Endodermal cell (in vitro differentiated cells): ENCODE data around the gene HBZ. TPM values are rescaled to one million over a fixed set of nuclear protein-coding genes. Genes with fewer than 3 reads are reported as not detected.

Experiments
- DNase-seq: peaks from one replicate; pipeline ENCODE4 v3.0.0-alpha.2; 2017
- H3K27ac ChIP-seq: 2 replicates; pipeline ENCODE4 v1.5.1; 2013; ENCODE audit warnings: mild to moderate bottlenecking, low read depth, low read length, moderate library complexity
- H3K27me3 ChIP-seq: 2 replicates; pipeline ENCODE4 v1.6.1; 2013; ENCODE audit warnings: mild to moderate bottlenecking, low read length, moderate library complexity; ENCODE audit not compliant: insufficient read depth, control insufficient read depth, poor library complexity, severe bottlenecking
- H3K36me3 ChIP-seq: 2 replicates; pipeline ENCODE4 v1.7.0; 2013; ENCODE audit warnings: mild to moderate bottlenecking, low read length, moderate library complexity; ENCODE audit not compliant: control insufficient read depth, insufficient read depth
- H3K4me1 ChIP-seq: one replicate; pipeline ENCODE4 v1.7.0; 2013; ENCODE audit warnings: low read length; ENCODE audit not compliant: control insufficient read depth, insufficient read depth
- H3K4me3 ChIP-seq: 2 replicates; pipeline ENCODE4 v1.5.1; 2013; ENCODE audit warnings: mild to moderate bottlenecking, low read length, moderate library complexity
- H3K9ac ChIP-seq: 2 replicates; pipeline ENCODE4 v1.6.1; 2013; ENCODE audit warnings: mild to moderate bottlenecking, low read length, moderate library complexity; ENCODE audit not compliant: poor library complexity, severe bottlenecking; ENCODE audit errors: extremely low read depth
- H3K9me3 ChIP-seq: 2 replicates; pipeline ENCODE4 v1.6.1; 2013; ENCODE audit warnings: mild to moderate bottlenecking, low read length, moderate library complexity; ENCODE audit not compliant: control insufficient read depth
- H3K27ac Mint-ChIP-seq: 2 replicates; pipeline ENCODE4 v1.8.0; 2020; ENCODE audit warnings: mixed read lengths
- H3K27me3 Mint-ChIP-seq: 2 replicates; pipeline ENCODE4 v1.8.0; 2021; ENCODE audit warnings: mild to moderate bottlenecking, mixed read lengths; ENCODE audit not compliant: insufficient read depth
- H3K36me3 Mint-ChIP-seq: 2 replicates; pipeline ENCODE4 v1.8.0; 2020; ENCODE audit warnings: low read depth, mixed read lengths
- H3K4me1 Mint-ChIP-seq: 2 replicates; pipeline ENCODE4 v1.8.0; 2020; ENCODE audit warnings: mixed read lengths
- H3K4me3 Mint-ChIP-seq: 2 replicates; pipeline ENCODE4 v1.8.0; 2020; ENCODE audit warnings: mild to moderate bottlenecking, moderate library complexity, mixed read lengths
- H3K9me3 Mint-ChIP-seq: 2 replicates; pipeline ENCODE4 v1.8.0; 2020; ENCODE audit warnings: mild to moderate bottlenecking, mixed read lengths
- CTCF ChIP-seq: fragments of 200-600 bp; sonication (generic); conservative IDR thresholded peaks from 2 replicates; pipeline ENCODE4 v1.5.0; 2021; ENCODE audit warnings: antibody characterized with exemption, mild to moderate bottlenecking
- WGBS, 2 experiments: methylation state at CpG; one replicate each; pipeline versions ENCODE4 v1.1.5 to v1.1.7; 2013; ENCODE audit warnings: missing lambda C conversion rate in 2 of 2, mixed read lengths in 1 of 2; ENCODE audit not compliant: insufficient coverage in 1 of 2, insufficient read length in 1 of 2; 5-methylcytosine and 5-hydroxymethylcytosine counted together
- long read RNA-seq, 4 experiments: library from polyadenylated mRNA in 2 of 4; library from RNA in 1 of 4; library from capped mRNA in 1 of 4; stranded (forward) in 3 of 4; unstranded in 1 of 4; transcript quantifications; one replicate each; pipeline ENCODE4 v2.0.0, GENCODE V29; 2020 to 2021; ENCODE audit warnings: inconsistent platforms in 1 of 4
- polyA plus RNA-seq, 2 experiments: library from polyadenylated mRNA; stranded (reverse); fragments of 50-300 nt; gene quantifications; one replicate each; pipeline ENCODE4 v1.2.3, GENCODE V29; 2013
- total RNA-seq, 2 donors: library from RNA; stranded (reverse); fragmentation: NEBNext Ultra II Directional in 1 of 2; extraction: Animal tissue kit (Norgen Biotek cat#: 25700) in 1 of 2; gene quantifications; 2 replicates in 1 of 2; 3 replicates in 1 of 2; pipeline ENCODE4 v1.2.1, GENCODE V29; 2021

The HBZ gene
- total RNA-seq, result not detected
- polyA plus RNA-seq (2013, experiment 1 of 2), result not detected
- polyA plus RNA-seq (2013, experiment 2 of 2), result not detected
- long read RNA-seq, experiment 1, result 0 reads
- long read RNA-seq, experiment 2, result 0 reads
- long read RNA-seq, experiment 3, result 0 reads
- long read RNA-seq, experiment 4, result 0 reads

- no peaks in the 10 kb centered on the region for H3K4me1 ChIP-seq
- Mint-ChIP-seq H3K4me3 (no peak within 1 kb of the TSS), H3K9me3 (peaks cover 2% of the 10 kb centered on the region), H3K27me3 (peaks cover 75% of the 10 kb centered on the region), H3K36me3 (no peaks in the 10 kb centered on the region), H3K27ac (no peak within 1 kb of the TSS), H3K4me1 (peaks cover 5% of the 10 kb centered on the region)
- H3K4me3 ChIP-seq, result no peak within 1 kb of the TSS
- 89 to 92% methylated on average over 10 to 17 of the region's 17 CpGs for WGBS, 2 experiments
- peaks cover 76% of the 10 kb centered on the region for H3K27me3 ChIP-seq
- H3K27ac ChIP-seq, result no peak within 1 kb of the TSS
- no peaks in the 10 kb centered on the region for H3K9me3 ChIP-seq
- H3K9ac ChIP-seq, result no peak within 1 kb of the TSS
- DNase-seq, result no peak
- no peaks in the 10 kb centered on the region for H3K36me3 ChIP-seq
- TF ChIP-seq CTCF, result no peak
These were observed at the start of gene HBZ for GRCh38 chr16:152141-153128. Gene HBZ (plus strand): TSS chr16:152644. CDS start chr16:152910, 266 bp downstream.

DNA sequence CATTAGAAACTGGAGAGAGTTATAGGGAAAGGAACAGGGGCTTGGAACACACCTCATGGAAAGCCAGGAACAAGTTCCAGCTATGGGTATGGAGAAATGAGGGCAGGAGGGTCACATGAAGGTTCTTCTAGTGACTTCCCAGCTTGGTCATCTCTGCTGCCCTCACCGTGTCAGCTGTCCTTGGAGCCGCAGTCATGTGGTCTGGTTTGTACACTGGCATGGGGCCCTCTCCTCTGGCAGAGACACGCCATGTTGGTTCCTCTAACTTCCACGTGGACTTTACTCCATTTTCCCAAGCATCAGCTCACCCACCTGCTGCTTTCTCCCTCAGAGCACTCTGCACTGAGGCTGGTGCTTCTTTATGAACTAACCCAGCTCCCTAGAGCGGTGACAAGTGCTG, 48.1 kb upstream of the HBZ start:
- H3K9me3 Mint-ChIP-seq, result no peaks in the 10 kb centered on the region
- H3K4me3 Mint-ChIP-seq, result no peak overlapping the region
- H3K27me3 Mint-ChIP-seq, result no peaks in the 10 kb centered on the region
- 92 to 100% methylated on average over 5 of the region's 5 CpGs for WGBS, 2 experiments
- no peaks in the 10 kb centered on the region for H3K4me1 Mint-ChIP-seq
- peaks cover 35% of the 10 kb centered on the region for H3K36me3 Mint-ChIP-seq
- Histone ChIP-seq H3K9me3 (no peaks in the 10 kb centered on the region), H3K27ac (no peak overlapping the region), H3K36me3 (peaks cover 5% of the 10 kb centered on the region), H3K4me1 (peaks cover 3% of the 10 kb centered on the region), H3K27me3 (no peaks in the 10 kb centered on the region), H3K9ac (no peak overlapping the region), H3K4me3 (no peak overlapping the region)
- no peak overlapping the region for H3K27ac Mint-ChIP-seq
- TF ChIP-seq CTCF, result no peak
- no peak for DNase-seq

GRCh38 chr16:104928-105327, 47.5 kb upstream of the HBZ start:
- H3K4me1 Mint-ChIP-seq, result no peaks in the 10 kb centered on the region
- 85 to 90% methylated on average over 3 of the region's 3 CpGs for whole genome bisulfite sequencing, 2 experiments
- peaks cover 3% of the 10 kb centered on the region for H3K4me1 ChIP-seq
- no peaks in the 10 kb centered on the region for H3K9me3 ChIP-seq
- no peak overlapping the region for H3K4me3 Mint-ChIP-seq
- H3K4me3 ChIP-seq, result no peak overlapping the region
- H3K27me3 ChIP-seq, result no peaks in the 10 kb centered on the region
- no peaks in the 10 kb centered on the region for H3K9me3 Mint-ChIP-seq
- H3K27ac ChIP-seq, result no peak overlapping the region
- no peak for DNase-seq
- TF ChIP-seq CTCF, result no peak
- H3K27ac Mint-ChIP-seq, result no peak overlapping the region
- H3K9ac ChIP-seq, result no peak overlapping the region
- H3K36me3 ChIP-seq, result peaks cover 5% of the 10 kb centered on the region
- H3K27me3 Mint-ChIP-seq, result no peaks in the 10 kb centered on the region
- H3K36me3 Mint-ChIP-seq, result peaks cover 39% of the 10 kb centered on the region
